ENCODE results near the gene RALGDS.
"Not testable (repeated sequence)": the region's sequence is repeated elsewhere in the genome, so short reads cannot be mapped to it uniquely, and the experiment has no call there.

The RALGDS gene

GRCh38 chr9:133121198-133121914, at the start of gene RALGDS:
Gene RALGDS, minus strand, starts transcription at chr9:133121240. Its CDS starts 86 bp downstream, at chr9:133121154.
- DNase-seq: peak in 13 of 14 donors; percentile 65 to 94 (median 82)

- DNase-seq: no peak
Measured at GRCh38 chr9:133170716-133171115, 49.7 kb upstream of the RALGDS start.

- DNase-seq: not testable (repeated sequence)
Measured at GRCh38 chr9:133169687-133170086, 48.6 kb upstream of the RALGDS start.

- DNase-seq: no peak
Measured at GRCh38 chr9:133169102-133169501, 48.1 kb upstream of the RALGDS start.

GRCh38 chr9:133168432-133168831, 47.4 kb upstream of the RALGDS start:
- no peak for DNase-seq

- DNase-seq: no peak
Measured at GRCh38 chr9:133167769-133168168, 46.7 kb upstream of the RALGDS start.

GRCh38 chr9:133167096-133167730, 46.2 kb upstream of the RALGDS start:
- DNase-seq: no peak

- DNase-seq: no peak
Measured at GRCh38 chr9:133166392-133166791, 45.4 kb upstream of the RALGDS start.

GRCh38 chr9:133165452-133165730, 44.4 kb upstream of the RALGDS start:
- DNase-seq: no peak

- no peak for DNase-seq
Measured at GRCh38 chr9:133164191-133164590, 43.2 kb upstream of the RALGDS start.

GRCh38 chr9:133163504-133164172, 42.6 kb upstream of the RALGDS start, which contains the start of gene GBGT1:
Gene GBGT1, minus strand, starts transcription at chr9:133163914. Its CDS starts 1,502 bp downstream, at chr9:133162412.
- peak in 8 of 14 donors; percentile 11 to 67 (median 37) for DNase-seq

GRCh38 chr9:133162861-133163503, 41.9 kb upstream of the RALGDS start:
- DNase-seq: no peak

- DNase-seq: no peak
Measured at GRCh38 chr9:133161547-133161950, 40.5 kb upstream of the RALGDS start.

GRCh38 chr9:133160742-133161546, 39.9 kb upstream of the RALGDS start:
- DNase-seq: peak in 5 of 14 donors; percentile 14 to 32 (median 23)

- DNase-seq: no peak
Measured at GRCh38 chr9:133158695-133159094, 37.7 kb upstream of the RALGDS start.

- no peak for DNase-seq
Measured at GRCh38 chr9:133155156-133155555, 34.1 kb upstream of the RALGDS start.

GRCh38 chr9:133154097-133154989, 33.3 kb upstream of the RALGDS start:
- no peak for DNase-seq

- no peak for DNase-seq
Measured at GRCh38 chr9:133153227-133154096, 32.4 kb upstream of the RALGDS start.

GRCh38 chr9:133151601-133152525, 30.8 kb upstream of the RALGDS start:
- DNase-seq: no peak
